HEK293 (cell line): ENCODE results near the gene PTGIS.

Experiments used
- GLIS1 ChIP-seq: fragments of 450-650 bp; formaldehyde crosslinking; IDR thresholded peaks from 2 replicates; pipeline ENCODE4 v1.5.1; 2016; ENCODE audit warnings: missing biosample characterization, missing genetic modification characterization
- KLF16 ChIP-seq: fragments of 450-650 bp; formaldehyde crosslinking; IDR thresholded peaks from 2 replicates; pipeline ENCODE4 v1.5.1; 2017; ENCODE audit warnings: missing biosample characterization, missing genetic modification characterization
- KLF7 ChIP-seq: fragments of 450-650 bp; formaldehyde crosslinking; IDR thresholded peaks from 2 replicates; pipeline ENCODE4 v1.5.1; 2016; ENCODE audit warnings: missing biosample characterization, missing genetic modification characterization, borderline replicate concordance
- KLF8 ChIP-seq: fragments of 450-650 bp; formaldehyde crosslinking; IDR thresholded peaks from 2 replicates; pipeline ENCODE4 v1.5.1; 2016; ENCODE audit warnings: missing biosample characterization, missing genetic modification characterization
- KLF9 ChIP-seq: fragments of 450-650 bp; formaldehyde crosslinking; IDR thresholded peaks from 2 replicates; pipeline ENCODE4 v1.5.1; 2016; ENCODE audit warnings: missing biosample characterization, missing genetic modification characterization, low read depth
- SP2 ChIP-seq: fragments of 450-650 bp; formaldehyde crosslinking; IDR thresholded peaks from 2 replicates; pipeline ENCODE4 v1.5.1; 2016; ENCODE audit warnings: missing biosample characterization, missing genetic modification characterization
- ZBTB17 ChIP-seq: fragments of 450-650 bp; formaldehyde crosslinking; IDR thresholded peaks from 2 replicates; pipeline ENCODE4 v1.5.1; 2016; ENCODE audit warnings: missing biosample characterization, missing genetic modification characterization
- ZBTB8A ChIP-seq: fragments of 450-650 bp; formaldehyde crosslinking; IDR thresholded peaks from 2 replicates; pipeline ENCODE4 v1.5.1; 2016; ENCODE audit warnings: missing biosample characterization, missing genetic modification characterization
- ZNF423 ChIP-seq: fragments of 450-650 bp; formaldehyde crosslinking; IDR thresholded peaks from 2 replicates; pipeline ENCODE4 v1.5.1; 2016; ENCODE audit warnings: missing biosample characterization, missing genetic modification characterization
- ZNF529 ChIP-seq: fragments of 450-650 bp; formaldehyde crosslinking; IDR thresholded peaks from 2 replicates; pipeline ENCODE4 v1.5.1; 2017; ENCODE audit warnings: missing genetic modification characterization, missing biosample characterization; ENCODE audit not compliant: insufficient replicate concordance
- ZNF549 ChIP-seq: fragments of 450-650 bp; IDR thresholded peaks from 2 replicates; pipeline ENCODE4 v1.5.1; 2018; ENCODE audit warnings: missing biosample characterization, missing genetic modification characterization, mild to moderate bottlenecking, inconsistent platforms, moderate library complexity
- ZNF561 ChIP-seq: fragments of 450-650 bp; IDR thresholded peaks from 2 replicates; pipeline ENCODE4 v1.5.1; 2018; ENCODE audit warnings: missing biosample characterization, missing genetic modification characterization, borderline replicate concordance
- ZNF624 ChIP-seq: fragments of 450-650 bp; formaldehyde crosslinking; IDR thresholded peaks from 2 replicates; pipeline ENCODE4 v1.5.1; 2017; ENCODE audit warnings: missing biosample characterization, missing genetic modification characterization
- ZNF629 ChIP-seq: fragments of 450-650 bp; formaldehyde crosslinking; IDR thresholded peaks from 2 replicates; pipeline ENCODE4 v1.5.1; 2017; ENCODE audit warnings: missing biosample characterization, missing genetic modification characterization
- ZNF76 ChIP-seq: fragments of 450-650 bp; formaldehyde crosslinking; IDR thresholded peaks from 2 replicates; pipeline ENCODE4; 2016; ENCODE audit warnings: low read depth, missing biosample characterization, missing genetic modification characterization, borderline replicate concordance
- ZXDB ChIP-seq: fragments of 450-650 bp; formaldehyde crosslinking; IDR thresholded peaks from 2 replicates; pipeline ENCODE4 v1.5.1; 2016; ENCODE audit warnings: missing biosample characterization, missing genetic modification characterization
- TF ChIP-seq, protein P1 (sequence below): fragments of 450-650 bp; formaldehyde crosslinking; IDR thresholded peaks from 2 replicates; pipeline ENCODE4 v1.5.1; 2017; ENCODE audit warnings: missing biosample characterization, missing genetic modification characterization
- TF ChIP-seq, protein P2 (sequence below): fragments of 450-650 bp; formaldehyde crosslinking; IDR thresholded peaks from 2 replicates; pipeline ENCODE4 v1.5.1; 2016; ENCODE audit warnings: missing biosample characterization, missing genetic modification characterization
- TF ChIP-seq, protein P3 (sequence below): fragments of 450-650 bp; formaldehyde crosslinking; IDR thresholded peaks from 2 replicates; pipeline ENCODE4 v1.5.1; 2016; ENCODE audit warnings: missing biosample characterization, missing genetic modification characterization, borderline replicate concordance
- TF ChIP-seq, protein P4 (sequence below): sonication (generic); formaldehyde crosslinking; IDR thresholded peaks from 2 replicates; pipeline ENCODE4 v1.8.1; 2022; ENCODE audit warnings: mild to moderate bottlenecking, moderate library complexity, missing genetic modification reagents
- TF ChIP-seq, protein P5 (sequence below): fragments of 450-650 bp; formaldehyde crosslinking; IDR thresholded peaks from 2 replicates; pipeline ENCODE4 v1.5.1; 2016; ENCODE audit warnings: missing biosample characterization, missing genetic modification characterization
- TF ChIP-seq, protein P6 (sequence below): fragments of 450-650 bp; formaldehyde crosslinking; optimal IDR thresholded peaks from 2 replicates; pipeline ENCODE3; 2016; ENCODE audit warnings: missing biosample characterization, mild to moderate bottlenecking, missing genetic modification characterization
- TF ChIP-seq, protein P7 (sequence below): fragments of 450-650 bp; formaldehyde crosslinking; IDR thresholded peaks from 2 replicates; pipeline ENCODE4 v1.5.1; 2016; ENCODE audit warnings: missing biosample characterization, missing genetic modification characterization

PTGIS gene

DNA sequence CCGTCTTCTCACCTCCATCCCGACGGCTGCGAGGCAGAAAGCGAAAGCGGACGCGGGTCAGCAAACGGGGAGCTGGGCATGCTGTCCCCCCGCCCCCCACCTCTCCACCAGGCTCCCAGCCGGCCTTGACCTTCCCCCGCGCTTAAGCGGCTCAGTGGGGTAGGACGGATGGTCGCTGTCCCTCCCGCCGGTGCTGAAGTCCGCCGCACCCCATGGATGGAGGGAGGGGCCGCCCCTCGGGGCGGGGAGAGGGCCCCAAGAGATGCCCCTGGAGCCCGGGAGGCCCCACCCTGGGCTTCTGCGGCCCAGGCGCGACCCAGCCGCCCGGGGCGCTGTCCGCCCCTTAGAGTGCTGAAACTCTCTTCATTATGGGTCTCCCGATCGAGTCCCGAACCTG is 85.3 kb downstream of the PTGIS start, which contains the start of gene KCNB1 (continued):
- TF ChIP-seq, protein P1, sequence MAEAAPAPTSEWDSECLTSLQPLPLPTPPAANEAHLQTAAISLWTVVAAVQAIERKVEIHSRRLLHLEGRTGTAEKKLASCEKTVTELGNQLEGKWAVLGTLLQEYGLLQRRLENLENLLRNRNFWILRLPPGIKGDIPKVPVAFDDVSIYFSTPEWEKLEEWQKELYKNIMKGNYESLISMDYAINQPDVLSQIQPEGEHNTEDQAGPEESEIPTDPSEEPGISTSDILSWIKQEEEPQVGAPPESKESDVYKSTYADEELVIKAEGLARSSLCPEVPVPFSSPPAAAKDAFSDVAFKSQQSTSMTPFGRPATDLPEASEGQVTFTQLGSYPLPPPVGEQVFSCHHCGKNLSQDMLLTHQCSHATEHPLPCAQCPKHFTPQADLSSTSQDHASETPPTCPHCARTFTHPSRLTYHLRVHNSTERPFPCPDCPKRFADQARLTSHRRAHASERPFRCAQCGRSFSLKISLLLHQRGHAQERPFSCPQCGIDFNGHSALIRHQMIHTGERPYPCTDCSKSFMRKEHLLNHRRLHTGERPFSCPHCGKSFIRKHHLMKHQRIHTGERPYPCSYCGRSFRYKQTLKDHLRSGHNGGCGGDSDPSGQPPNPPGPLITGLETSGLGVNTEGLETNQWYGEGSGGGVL, result peak; percentile 12; the same call in 1 of the 2 replicates
- TF ChIP-seq GLIS1 (tag by site-specific recombination), result peak; percentile 89
- 0 out of 2 replicates have a peak, but pooled peaks have one; percentile 37 for TF ChIP-seq KLF9 (tag by site-specific recombination)
- TF ChIP-seq, protein P2, sequence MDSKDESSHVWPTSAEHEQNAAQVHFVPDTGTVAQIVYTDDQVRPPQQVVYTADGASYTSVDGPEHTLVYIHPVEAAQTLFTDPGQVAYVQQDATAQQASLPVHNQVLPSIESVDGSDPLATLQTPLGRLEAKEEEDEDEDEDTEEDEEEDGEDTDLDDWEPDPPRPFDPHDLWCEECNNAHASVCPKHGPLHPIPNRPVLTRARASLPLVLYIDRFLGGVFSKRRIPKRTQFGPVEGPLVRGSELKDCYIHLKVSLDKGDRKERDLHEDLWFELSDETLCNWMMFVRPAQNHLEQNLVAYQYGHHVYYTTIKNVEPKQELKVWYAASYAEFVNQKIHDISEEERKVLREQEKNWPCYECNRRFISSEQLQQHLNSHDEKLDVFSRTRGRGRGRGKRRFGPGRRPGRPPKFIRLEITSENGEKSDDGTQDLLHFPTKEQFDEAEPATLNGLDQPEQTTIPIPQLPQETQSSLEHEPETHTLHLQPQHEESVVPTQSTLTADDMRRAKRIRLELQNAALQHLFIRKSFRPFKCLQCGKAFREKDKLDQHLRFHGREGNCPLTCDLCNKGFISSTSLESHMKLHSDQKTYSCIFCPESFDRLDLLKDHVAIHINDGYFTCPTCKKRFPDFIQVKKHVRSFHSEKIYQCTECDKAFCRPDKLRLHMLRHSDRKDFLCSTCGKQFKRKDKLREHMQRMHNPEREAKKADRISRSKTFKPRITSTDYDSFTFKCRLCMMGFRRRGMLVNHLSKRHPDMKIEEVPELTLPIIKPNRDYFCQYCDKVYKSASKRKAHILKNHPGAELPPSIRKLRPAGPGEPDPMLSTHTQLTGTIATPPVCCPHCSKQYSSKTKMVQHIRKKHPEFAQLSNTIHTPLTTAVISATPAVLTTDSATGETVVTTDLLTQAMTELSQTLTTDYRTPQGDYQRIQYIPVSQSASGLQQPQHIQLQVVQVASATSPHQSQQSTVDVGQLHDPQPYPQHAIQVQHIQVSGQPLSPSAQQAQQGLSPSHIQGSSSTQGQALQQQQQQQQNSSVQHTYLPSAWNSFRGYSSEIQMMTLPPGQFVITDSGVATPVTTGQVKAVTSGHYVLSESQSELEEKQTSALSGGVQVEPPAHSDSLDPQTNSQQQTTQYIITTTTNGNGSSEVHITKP (tag by site-specific recombination), result no peak
- TF ChIP-seq ZNF629, result no peak
- TF ChIP-seq KLF16 (tag by site-specific recombination), result peak; percentile 39; the same call in 1 of the 2 replicates
- peak; percentile 84 for TF ChIP-seq ZXDB (tag by site-specific recombination)
- peak; percentile 68; the same call in 1 of the 2 replicates for TF ChIP-seq ZNF561 (tag by site-specific recombination)
- no peak for TF ChIP-seq ZNF76 (tag by site-specific recombination)
- TF ChIP-seq ZBTB17 (tag by site-specific recombination), result 0 out of 2 replicates have a peak, but pooled peaks have one; percentile 40
- TF ChIP-seq ZNF624 (tag by site-specific recombination), result no peak
- peak; percentile 88 for TF ChIP-seq ZBTB8A (tag by site-specific recombination)
- TF ChIP-seq, protein P3, sequence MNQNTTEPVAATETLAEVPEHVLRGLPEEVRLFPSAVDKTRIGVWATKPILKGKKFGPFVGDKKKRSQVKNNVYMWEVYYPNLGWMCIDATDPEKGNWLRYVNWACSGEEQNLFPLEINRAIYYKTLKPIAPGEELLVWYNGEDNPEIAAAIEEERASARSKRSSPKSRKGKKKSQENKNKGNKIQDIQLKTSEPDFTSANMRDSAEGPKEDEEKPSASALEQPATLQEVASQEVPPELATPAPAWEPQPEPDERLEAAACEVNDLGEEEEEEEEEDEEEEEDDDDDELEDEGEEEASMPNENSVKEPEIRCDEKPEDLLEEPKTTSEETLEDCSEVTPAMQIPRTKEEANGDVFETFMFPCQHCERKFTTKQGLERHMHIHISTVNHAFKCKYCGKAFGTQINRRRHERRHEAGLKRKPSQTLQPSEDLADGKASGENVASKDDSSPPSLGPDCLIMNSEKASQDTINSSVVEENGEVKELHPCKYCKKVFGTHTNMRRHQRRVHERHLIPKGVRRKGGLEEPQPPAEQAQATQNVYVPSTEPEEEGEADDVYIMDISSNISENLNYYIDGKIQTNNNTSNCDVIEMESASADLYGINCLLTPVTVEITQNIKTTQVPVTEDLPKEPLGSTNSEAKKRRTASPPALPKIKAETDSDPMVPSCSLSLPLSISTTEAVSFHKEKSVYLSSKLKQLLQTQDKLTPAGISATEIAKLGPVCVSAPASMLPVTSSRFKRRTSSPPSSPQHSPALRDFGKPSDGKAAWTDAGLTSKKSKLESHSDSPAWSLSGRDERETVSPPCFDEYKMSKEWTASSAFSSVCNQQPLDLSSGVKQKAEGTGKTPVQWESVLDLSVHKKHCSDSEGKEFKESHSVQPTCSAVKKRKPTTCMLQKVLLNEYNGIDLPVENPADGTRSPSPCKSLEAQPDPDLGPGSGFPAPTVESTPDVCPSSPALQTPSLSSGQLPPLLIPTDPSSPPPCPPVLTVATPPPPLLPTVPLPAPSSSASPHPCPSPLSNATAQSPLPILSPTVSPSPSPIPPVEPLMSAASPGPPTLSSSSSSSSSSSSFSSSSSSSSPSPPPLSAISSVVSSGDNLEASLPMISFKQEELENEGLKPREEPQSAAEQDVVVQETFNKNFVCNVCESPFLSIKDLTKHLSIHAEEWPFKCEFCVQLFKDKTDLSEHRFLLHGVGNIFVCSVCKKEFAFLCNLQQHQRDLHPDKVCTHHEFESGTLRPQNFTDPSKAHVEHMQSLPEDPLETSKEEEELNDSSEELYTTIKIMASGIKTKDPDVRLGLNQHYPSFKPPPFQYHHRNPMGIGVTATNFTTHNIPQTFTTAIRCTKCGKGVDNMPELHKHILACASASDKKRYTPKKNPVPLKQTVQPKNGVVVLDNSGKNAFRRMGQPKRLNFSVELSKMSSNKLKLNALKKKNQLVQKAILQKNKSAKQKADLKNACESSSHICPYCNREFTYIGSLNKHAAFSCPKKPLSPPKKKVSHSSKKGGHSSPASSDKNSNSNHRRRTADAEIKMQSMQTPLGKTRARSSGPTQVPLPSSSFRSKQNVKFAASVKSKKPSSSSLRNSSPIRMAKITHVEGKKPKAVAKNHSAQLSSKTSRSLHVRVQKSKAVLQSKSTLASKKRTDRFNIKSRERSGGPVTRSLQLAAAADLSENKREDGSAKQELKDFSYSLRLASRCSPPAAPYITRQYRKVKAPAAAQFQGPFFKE (tag by site-specific recombination), result no peak
- TF ChIP-seq, protein P4, sequence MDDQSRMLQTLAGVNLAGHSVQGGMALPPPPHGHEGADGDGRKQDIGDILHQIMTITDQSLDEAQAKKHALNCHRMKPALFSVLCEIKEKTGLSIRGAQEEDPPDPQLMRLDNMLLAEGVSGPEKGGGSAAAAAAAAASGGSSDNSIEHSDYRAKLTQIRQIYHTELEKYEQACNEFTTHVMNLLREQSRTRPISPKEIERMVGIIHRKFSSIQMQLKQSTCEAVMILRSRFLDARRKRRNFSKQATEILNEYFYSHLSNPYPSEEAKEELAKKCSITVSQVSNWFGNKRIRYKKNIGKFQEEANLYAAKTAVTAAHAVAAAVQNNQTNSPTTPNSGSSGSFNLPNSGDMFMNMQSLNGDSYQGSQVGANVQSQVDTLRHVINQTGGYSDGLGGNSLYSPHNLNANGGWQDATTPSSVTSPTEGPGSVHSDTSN (CRISPR knock-in tag), result peak; percentile 75; the same call in 1 of the 2 replicates
- no peak for TF ChIP-seq ZNF549 (tag by site-specific recombination)
- TF ChIP-seq ZNF423, result peak; percentile 72
- TF ChIP-seq KLF7 (tag by site-specific recombination), result 0 out of 2 replicates have a peak, but pooled peaks have one; percentile 41
- TF ChIP-seq, protein P5, sequence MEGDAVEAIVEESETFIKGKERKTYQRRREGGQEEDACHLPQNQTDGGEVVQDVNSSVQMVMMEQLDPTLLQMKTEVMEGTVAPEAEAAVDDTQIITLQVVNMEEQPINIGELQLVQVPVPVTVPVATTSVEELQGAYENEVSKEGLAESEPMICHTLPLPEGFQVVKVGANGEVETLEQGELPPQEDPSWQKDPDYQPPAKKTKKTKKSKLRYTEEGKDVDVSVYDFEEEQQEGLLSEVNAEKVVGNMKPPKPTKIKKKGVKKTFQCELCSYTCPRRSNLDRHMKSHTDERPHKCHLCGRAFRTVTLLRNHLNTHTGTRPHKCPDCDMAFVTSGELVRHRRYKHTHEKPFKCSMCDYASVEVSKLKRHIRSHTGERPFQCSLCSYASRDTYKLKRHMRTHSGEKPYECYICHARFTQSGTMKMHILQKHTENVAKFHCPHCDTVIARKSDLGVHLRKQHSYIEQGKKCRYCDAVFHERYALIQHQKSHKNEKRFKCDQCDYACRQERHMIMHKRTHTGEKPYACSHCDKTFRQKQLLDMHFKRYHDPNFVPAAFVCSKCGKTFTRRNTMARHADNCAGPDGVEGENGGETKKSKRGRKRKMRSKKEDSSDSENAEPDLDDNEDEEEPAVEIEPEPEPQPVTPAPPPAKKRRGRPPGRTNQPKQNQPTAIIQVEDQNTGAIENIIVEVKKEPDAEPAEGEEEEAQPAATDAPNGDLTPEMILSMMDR (tag by site-specific recombination), result peak; percentile 18; the same call in 1 of the 2 replicates
- peak; percentile 31; the same call in 1 of the 2 replicates for TF ChIP-seq KLF8 (tag by site-specific recombination)
- TF ChIP-seq, protein P6, sequence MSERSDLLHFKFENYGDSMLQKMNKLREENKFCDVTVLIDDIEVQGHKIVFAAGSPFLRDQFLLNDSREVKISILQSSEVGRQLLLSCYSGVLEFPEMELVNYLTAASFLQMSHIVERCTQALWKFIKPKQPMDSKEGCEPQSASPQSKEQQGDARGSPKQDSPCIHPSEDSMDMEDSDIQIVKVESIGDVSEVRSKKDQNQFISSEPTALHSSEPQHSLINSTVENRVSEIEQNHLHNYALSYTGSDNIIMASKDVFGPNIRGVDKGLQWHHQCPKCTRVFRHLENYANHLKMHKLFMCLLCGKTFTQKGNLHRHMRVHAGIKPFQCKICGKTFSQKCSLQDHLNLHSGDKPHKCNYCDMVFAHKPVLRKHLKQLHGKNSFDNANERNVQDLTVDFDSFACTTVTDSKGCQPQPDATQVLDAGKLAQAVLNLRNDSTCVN (tag by site-specific recombination), result peak; percentile 43
- TF ChIP-seq, protein P7, sequence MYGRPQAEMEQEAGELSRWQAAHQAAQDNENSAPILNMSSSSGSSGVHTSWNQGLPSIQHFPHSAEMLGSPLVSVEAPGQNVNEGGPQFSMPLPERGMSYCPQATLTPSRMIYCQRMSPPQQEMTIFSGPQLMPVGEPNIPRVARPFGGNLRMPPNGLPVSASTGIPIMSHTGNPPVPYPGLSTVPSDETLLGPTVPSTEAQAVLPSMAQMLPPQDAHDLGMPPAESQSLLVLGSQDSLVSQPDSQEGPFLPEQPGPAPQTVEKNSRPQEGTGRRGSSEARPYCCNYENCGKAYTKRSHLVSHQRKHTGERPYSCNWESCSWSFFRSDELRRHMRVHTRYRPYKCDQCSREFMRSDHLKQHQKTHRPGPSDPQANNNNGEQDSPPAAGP, result peak; percentile 81
- TF ChIP-seq SP2 (tag by site-specific recombination), result peak; percentile 17; the same call in 1 of the 2 replicates
- no peak for TF ChIP-seq ZNF529 (tag by site-specific recombination)
